ENCODE measurements around the gene CCN2. TPM values are rescaled to one million over a fixed set of nuclear protein-coding genes. Genes with fewer than 3 reads are reported as not detected.

The CCN2 gene, protein sequence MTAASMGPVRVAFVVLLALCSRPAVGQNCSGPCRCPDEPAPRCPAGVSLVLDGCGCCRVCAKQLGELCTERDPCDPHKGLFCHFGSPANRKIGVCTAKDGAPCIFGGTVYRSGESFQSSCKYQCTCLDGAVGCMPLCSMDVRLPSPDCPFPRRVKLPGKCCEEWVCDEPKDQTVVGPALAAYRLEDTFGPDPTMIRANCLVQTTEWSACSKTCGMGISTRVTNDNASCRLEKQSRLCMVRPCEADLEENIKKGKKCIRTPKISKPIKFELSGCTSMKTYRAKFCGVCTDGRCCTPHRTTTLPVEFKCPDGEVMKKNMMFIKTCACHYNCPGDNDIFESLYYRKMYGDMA
- 325 and 530 TPM in 2 replicates for total RNA-seq

DNA sequence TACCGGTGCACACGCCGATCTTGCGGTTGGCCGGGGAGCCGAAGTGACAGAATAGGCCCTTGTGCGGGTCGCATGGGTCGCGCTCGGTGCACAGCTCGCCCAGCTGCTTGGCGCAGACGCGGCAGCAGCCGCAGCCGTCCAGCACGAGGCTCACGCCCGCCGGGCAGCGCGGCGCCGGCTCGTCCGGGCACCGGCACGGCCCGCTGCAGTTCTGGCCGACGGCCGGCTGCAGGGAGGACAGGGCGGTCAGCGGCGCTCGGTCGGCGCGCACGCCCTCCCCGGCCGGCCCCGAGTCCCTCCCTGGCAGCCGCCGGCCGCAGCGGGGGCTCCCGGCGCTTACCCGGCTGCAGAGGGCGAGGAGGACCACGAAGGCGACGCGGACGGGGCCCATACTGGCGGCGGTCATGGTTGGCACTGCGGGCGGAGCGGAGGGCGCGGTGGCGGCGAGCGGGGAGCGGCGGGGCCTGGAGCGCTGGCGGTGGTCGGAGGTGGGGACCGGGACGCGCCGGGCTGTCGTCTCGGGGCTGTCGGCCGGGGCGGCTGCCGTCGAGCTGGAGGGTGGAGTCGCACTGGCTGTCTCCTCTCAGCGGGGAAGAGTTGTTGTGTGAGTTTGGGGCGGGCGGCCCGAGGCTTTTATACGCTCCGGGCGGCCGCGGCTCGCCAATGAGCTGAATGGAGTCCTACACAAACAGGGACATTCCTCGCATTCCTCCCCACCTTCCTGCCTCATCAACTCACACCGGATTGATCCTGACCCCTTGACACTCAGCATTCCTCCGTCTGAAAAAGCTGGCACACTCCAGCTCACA is at the start of gene CCN2:
TSS of gene CCN2 (minus strand) at position 606 of the 809 bp plus-strand sequence. CDS start at position 406, 200 bp downstream.

Other genes with a start within 250 kb of the CCN2 start
- not detected in 2 replicates for gene OR2A4, start 250.0 kb downstream of the CCN2 start, total RNA-seq
- not detected in 2 replicates for gene CTAGE9, start 240.4 kb downstream of the CCN2 start, total RNA-seq
- 5.4 and 15.5 TPM in 2 replicates for gene ENPP1, start 143.4 kb downstream of the CCN2 start, total RNA-seq